ENCODE results near the gene REC8. TPM values are rescaled to one million over a fixed set of nuclear protein-coding genes. Genes with fewer than 3 reads are reported as not detected.
"Not testable (repeated sequence)": the region's sequence is repeated elsewhere in the genome, so short reads cannot be mapped to it uniquely, and the experiment has no call there.

Gene REC8
- total and polyA plus RNA-seq, 2 donors = 5.8 to 8.5 TPM

DNA sequence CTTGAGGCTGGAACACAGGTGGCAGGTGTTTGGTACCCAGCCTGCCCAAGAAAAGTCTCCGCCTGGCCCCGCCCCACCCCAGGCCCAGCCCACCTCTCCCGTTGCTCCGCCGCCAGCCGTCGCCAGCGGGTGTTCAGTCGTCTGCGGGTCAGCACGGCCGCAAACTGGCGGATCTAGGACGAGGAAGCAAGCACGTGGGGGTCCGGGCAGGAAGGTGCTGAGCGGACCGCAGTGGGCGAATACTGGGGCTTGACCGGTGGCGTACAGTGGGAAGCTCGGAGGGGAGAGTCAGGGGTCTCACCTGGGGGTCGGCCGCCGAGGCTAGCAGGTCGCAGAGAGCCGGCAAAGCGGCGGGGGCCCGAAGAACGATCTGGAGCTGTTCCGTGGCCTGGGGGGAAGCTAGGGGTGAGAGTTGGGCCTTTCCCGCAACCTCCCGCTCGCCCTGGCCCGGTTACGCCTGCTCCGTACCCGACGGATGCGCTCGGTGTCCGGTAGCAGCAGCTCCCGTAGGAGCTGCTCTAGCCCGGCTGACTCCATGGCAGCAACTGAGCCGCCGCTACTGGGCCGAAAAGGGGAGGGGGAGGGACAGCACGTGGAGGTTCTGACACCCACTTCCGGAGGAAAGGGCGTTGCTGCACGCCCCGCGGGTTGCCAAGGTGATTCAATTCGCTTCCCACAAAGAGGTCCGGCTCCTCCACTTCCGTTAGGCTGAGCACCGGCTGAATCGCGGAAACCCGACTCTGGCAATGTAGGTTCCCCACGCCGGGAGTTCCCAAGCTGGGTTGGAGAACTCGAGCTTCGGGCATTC, 16.6 kb downstream of the REC8 start, which contains the start of gene IPO4:
TSS of gene IPO4 (minus strand) at position 566 of the 808 bp plus-strand sequence. CDS start at position 537, 29 bp downstream.
- H3K27ac ChIP-seq (ENCODE audit: low read depth) = peak within 1 kb of the TSS; percentile 16
- peak within 1 kb of the TSS; percentile 62 for H3K4me3 ChIP-seq (ENCODE audit: low read depth, low read length)
- no peaks in the 10 kb centered on the region for H3K4me1 ChIP-seq (ENCODE audit: insufficient read depth)
- under 1% methylated on average over 65 of the region's 65 CpGs for WGBS
- DNase-seq (ENCODE audit: extremely low spot score) = peak; percentile 92
- no peaks in the 10 kb centered on the region for H3K36me3 ChIP-seq (ENCODE audit: insufficient read depth)

DNA sequence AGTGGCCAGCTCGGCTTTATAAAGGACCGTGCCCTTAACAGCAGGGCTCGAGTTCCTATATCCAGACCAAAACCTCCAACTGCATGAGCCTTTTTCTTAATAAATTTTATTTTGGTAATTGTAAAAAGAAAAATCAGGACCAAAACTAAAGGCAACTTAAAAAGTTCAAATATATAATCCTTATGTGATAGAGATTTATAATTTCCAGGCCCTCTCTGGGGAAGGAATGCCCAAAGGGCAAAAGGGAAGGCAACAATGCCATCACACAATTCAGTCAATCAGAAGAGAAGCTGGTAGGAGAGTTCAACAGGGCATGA, 17.1 kb downstream of the REC8 start:
- H3K27ac ChIP-seq (ENCODE audit: low read depth) = no peak overlapping the region
- no peaks in the 10 kb centered on the region for H3K4me1 ChIP-seq (ENCODE audit: insufficient read depth)

DNA sequence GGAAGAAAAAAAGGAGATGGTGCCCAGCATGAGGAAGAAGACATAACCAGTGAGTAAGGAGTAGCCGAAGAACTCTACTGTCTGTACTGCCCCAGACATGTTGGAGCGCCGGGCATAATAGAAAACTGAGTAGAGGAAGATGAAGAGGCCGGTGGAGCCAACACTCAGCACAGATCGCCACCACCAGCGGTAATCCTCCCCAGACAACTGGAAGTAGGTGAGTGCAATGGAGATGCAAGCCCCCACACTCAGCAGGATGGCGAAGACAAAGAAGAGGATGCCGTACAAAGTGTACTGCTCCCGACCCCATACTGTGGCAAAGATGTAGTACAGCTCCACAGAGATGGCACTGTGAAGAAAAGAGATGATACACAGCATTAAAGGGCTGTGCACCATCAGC, 17.6 kb downstream of the REC8 start:
- no peak overlapping the region for H3K4me3 ChIP-seq (ENCODE audit: low read depth, low read length)
- H3K36me3 ChIP-seq (ENCODE audit: insufficient read depth) = no peaks in the 10 kb centered on the region
- no peak for DNase-seq (ENCODE audit: extremely low spot score)
- H3K27ac ChIP-seq (ENCODE audit: low read depth) = no peak overlapping the region
- no peaks in the 10 kb centered on the region for H3K4me1 ChIP-seq (ENCODE audit: insufficient read depth)
- WGBS = 94% methylated on average over 9 of the region's 9 CpGs

More for the DNA sequence above, 17.1 kb downstream of the REC8 start:
- WGBS = 2% methylated on average over 3 of the region's 3 CpGs
- Histone ChIP-seq H3K36me3 (ENCODE audit: insufficient read depth) (no peaks in the 10 kb centered on the region), H3K4me3 (ENCODE audit: low read depth, low read length) (no peak overlapping the region)
- DNase-seq (ENCODE audit: extremely low spot score) = no peak

DNA sequence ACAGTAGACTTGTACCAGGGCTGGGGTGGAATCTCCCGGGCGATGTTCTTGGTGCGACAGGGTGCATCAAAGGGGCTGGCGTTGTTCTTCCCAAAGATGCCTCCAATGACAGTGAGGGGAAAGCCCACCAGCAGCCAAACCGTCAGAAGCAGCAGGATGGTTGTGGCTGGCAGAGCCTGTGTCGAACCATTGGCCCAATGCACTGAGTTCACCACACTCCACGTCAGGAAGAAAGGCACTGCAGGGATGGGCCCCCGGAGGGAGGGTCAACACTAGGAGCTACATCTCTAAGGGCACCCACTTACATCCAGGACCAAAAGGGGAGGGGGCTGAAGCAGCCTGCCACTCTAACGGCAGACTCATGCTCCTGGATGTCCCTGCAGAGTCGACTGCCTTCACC, 18.5 kb downstream of the REC8 start:
- 92% methylated on average over 10 of the region's 10 CpGs for WGBS
- DNase-seq (ENCODE audit: extremely low spot score) = no peak
- Histone ChIP-seq H3K27ac (ENCODE audit: low read depth) (no peak overlapping the region), H3K36me3 (ENCODE audit: insufficient read depth) (no peaks in the 10 kb centered on the region), H3K4me1 (ENCODE audit: insufficient read depth) (no peaks in the 10 kb centered on the region), H3K4me3 (ENCODE audit: low read depth, low read length) (no peak overlapping the region)

DNA sequence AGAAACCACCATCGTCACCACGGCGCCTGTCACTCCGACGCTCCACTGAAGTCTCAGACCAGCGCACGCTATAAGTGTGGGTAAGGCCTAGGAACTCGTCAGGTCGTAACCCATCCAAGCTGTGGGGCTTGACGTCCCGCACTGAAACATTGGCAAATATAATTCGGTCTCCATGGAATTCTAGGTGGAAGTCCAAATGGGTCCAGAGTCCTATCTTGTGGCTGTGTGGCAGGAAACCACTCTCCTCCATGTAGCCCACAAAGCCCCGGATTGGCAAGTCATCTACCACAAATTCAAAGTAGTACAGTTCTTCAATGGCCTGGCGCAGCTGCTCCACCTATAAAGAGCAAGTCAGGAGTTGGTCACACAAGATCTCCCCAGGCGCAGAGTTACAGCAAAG, 21.1 kb downstream of the REC8 start:
- DNase-seq (ENCODE audit: extremely low spot score) = no peak
- 97% methylated on average over 15 of the region's 15 CpGs for WGBS

DNA sequence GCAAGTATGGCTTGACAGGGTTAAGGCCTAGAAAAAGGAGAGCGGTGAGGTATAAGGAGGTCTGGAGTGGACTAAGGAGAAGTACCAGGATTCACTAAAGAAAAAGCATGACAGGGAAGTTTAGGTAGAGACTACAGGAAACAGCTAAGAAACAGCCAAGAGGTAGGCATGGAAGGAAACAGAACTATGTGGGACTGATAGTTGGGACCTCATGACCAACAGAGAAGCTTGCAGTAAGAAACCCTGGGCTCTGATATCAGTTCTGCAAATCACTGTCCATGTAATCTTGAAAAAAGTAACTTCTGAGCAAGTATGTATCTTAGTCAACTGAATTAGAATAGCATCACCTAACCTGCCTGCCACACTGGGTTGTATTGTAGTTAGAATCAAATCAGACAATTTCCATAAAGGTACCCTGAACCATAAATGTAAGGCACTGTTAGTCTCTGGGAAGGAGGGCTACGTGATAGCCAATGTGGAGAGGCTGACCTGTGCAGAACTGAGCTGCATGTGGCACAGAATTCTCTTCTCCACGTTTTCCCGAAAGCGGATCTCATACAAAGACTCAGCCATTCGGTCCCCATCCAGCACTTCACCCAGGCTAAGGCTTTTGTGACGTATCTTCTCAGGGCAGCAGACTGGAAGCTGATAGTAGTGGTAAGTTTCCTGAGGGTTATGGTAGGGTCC, 22.4 kb downstream of the REC8 start:
- 81% methylated on average over 7 of the region's 7 CpGs for WGBS
- no peaks in the 10 kb centered on the region for H3K36me3 ChIP-seq (ENCODE audit: insufficient read depth)
- H3K4me1 ChIP-seq (ENCODE audit: insufficient read depth) = peaks cover 1% of the 10 kb centered on the region
- H3K4me3 ChIP-seq (ENCODE audit: low read depth, low read length) = peak overlapping the region; percentile 67
- no peak overlapping the region for H3K27ac ChIP-seq (ENCODE audit: low read depth)
- DNase-seq (ENCODE audit: extremely low spot score) = no peak

More for the DNA sequence above, 21.1 kb downstream of the REC8 start:
- Histone ChIP-seq H3K27ac (ENCODE audit: low read depth) (no peak overlapping the region), H3K4me3 (ENCODE audit: low read depth, low read length) (no peak overlapping the region), H3K36me3 (ENCODE audit: insufficient read depth) (no peaks in the 10 kb centered on the region), H3K4me1 (ENCODE audit: insufficient read depth) (peaks cover 1% of the 10 kb centered on the region)

DNA sequence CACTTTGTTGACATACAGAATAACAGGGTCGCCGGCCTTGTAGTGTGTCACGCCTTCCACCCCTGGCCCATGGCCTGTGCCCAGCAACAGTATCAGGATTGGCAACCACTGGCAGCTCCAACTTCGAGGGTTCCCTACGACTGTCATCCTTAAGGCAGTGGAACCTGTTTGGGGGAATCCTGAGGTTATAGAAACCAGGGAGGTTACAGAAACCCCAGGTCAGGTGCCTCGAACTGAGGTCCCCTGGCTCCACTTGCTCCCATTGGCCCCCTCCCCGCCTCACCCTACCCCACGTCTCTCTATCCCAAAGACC, 22.9 kb downstream of the REC8 start:
- H3K36me3 ChIP-seq (ENCODE audit: insufficient read depth) = no peaks in the 10 kb centered on the region
- no peak for DNase-seq (ENCODE audit: extremely low spot score)
- 56% methylated on average over 8 of the region's 8 CpGs for WGBS

DNA sequence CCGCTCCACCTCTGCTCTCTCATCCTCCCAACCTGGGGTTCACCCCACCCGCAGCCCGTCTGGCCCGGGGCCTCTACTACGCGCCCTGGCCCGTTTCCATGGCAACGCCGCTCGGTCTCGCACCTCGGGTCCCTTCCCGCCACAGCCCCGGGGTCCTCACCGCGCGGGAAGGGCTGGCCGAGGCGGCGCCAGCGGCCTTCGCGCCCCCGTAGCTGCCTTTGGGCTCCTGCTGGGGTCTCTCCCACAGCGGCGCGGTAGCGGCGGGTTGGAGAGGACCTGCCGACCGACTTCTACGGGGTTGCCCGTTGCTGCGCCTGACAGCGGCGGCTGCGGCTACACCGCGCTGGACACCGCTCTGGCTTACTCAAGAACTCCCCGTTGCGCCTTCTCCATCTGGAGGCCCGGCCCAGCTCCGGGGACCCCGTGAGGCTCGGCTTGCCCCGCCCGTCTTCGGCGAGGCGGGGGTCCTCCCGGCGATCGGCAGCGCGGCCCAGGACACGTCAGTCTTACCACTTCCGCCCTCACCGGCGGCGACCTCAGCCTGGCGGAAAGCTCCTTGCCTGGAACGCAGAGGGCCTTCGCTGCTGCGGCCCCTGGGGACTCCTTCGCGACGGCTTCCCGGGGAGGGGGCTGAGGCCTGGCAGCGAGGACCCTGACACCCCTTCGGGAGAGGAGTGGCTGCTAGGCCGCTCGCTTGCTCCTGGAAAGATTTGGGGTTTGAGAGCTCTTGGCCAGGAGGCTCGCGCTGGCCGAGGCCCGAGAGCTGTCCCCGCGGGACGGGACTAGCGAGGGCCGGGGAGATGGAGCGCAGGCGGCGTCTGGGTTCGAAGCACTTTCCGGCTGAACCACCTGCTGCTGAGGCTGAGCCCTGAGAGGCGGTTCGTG, 23.5 kb downstream of the REC8 start, which contains the start of gene TM9SF1:
TSS of gene TM9SF1 (minus strand) at position 256 of the 885 bp plus-strand sequence. CDS start 422 bp downstream, outside the sequence.
- Histone ChIP-seq H3K27ac (ENCODE audit: low read depth) (peak within 1 kb of the TSS; percentile 94), H3K4me1 (ENCODE audit: insufficient read depth) (peaks cover 1% of the 10 kb centered on the region), H3K4me3 (ENCODE audit: low read depth, low read length) (peak within 1 kb of the TSS; percentile 67), H3K36me3 (ENCODE audit: insufficient read depth) (no peaks in the 10 kb centered on the region)
- peak; percentile 57 for DNase-seq (ENCODE audit: extremely low spot score)
- WGBS = under 1% methylated on average over 89 of the region's 89 CpGs

More for the DNA sequence above, 22.9 kb downstream of the REC8 start:
- H3K4me3 ChIP-seq (ENCODE audit: low read depth, low read length) = peak overlapping the region; percentile 67
- peaks cover 1% of the 10 kb centered on the region for H3K4me1 ChIP-seq (ENCODE audit: insufficient read depth)
- peak overlapping the region; percentile 94 for H3K27ac ChIP-seq (ENCODE audit: low read depth)

DNA sequence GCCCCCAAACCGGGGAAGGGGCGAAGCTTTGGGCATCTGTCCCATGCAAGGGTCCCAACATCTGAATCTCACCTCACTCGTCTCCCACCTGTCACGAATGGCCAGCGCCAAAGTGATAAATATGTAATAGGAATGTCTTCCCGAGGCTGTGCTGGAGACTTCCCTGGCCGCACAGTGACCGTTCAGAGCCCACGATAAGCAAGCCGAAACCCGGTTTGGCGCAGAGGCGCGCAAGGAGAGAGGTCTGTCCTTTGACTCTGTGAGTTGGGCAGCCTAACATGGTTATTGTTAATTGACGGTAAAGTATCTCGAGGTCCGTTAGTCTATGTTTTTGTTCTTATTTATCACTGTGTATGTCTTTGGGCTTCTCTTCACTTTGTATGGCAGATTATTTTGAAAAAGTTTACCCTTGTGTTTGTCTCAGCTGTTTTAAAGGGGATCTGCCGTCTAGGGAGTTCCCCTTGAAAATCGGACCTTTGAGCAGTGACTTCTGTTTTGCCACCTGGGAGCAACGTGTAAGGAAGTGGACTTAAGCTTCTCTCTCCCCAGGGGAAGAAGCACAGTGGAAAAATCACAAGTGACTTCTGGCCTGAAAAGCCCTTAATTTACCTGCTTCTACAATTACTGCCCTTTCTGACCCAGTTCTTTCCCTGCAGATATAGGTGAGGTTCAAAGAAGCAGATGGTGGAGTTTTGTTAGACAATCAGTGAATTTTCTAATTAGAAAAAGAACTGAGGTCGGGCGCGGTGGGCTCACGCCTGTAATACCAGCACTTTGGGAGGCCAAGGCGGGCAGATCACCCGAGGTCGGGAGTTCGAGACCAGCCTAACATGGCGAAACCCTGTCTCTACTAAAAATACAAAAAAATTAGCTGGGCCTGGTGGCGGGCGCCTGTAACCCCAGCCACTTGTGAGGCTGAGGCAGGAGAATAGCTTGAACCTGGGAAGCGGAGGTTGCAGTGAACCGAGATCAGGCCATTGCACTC, 24.5 kb downstream of the REC8 start:
- DNase-seq (ENCODE audit: extremely low spot score) = no peak
- Histone ChIP-seq H3K36me3 (ENCODE audit: insufficient read depth) (peaks cover under 1% of the 10 kb centered on the region), H3K4me1 (ENCODE audit: insufficient read depth) (peaks cover 1% of the 10 kb centered on the region), H3K27ac (ENCODE audit: low read depth) (peak overlapping the region; percentile 94), H3K4me3 (ENCODE audit: low read depth, low read length) (peak overlapping the region; percentile 67)
- WGBS = 36% methylated on average over 33 of the region's 33 CpGs

DNA sequence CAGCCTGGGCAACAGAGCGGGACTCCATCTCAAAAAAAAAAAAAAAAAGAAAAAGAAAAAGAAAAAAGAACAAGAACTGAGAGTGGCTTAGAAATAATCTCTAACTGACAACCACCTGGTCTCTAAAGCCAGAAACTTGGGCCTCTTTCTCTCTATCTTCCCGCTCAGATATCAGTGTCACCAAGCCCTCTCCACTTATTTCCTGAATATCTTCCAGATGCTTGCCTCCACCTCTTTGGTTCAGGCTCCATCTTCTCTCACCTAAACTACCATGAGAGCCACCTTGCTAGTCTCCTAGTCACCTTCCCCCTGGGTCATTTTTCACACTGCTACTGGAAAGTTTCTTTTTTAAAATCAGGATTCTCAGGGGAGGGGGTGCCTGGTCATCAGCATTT, 25.2 kb downstream of the REC8 start:
- Histone ChIP-seq H3K36me3 (ENCODE audit: insufficient read depth) (peaks cover 2% of the 10 kb centered on the region), H3K4me3 (ENCODE audit: low read depth, low read length) (no peak overlapping the region), H3K27ac (ENCODE audit: low read depth) (no peak overlapping the region), H3K4me1 (ENCODE audit: insufficient read depth) (peaks cover 1% of the 10 kb centered on the region)
- WGBS = 97% methylated on average over 2 of the region's 2 CpGs
- DNase-seq (ENCODE audit: extremely low spot score) = no peak

DNA sequence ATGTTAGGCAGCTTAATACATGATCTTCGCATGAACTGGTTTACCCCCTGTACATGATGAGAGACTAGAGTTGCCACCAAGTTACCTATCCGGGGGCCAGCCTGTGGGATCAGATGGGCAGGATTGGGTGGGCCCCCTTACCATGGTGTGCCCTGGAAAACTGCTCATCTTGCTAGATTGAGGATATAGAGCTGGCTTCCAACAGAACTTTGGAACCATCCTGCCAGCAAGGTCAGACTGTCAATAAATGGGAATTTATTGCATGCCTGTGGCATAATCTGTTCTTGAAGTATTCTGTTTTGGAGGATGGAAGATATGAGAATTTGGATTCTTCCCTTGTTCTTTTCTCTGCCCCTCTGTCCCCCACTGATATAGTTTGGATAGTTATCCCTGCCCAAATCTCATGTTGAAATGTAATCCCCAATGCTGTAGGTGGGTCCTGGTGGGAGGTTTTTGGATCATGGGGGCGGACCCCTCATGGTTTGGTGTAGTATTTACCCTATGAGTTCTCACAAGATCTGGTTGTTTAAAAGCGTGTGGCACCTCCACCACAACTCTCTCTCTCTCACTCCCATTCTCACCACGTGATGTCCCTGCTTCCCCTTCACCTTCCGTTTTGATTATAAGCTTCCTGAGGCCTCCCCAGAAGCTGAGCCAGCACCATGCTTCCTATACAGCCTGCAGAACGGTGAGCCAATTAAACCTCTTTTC, 27.1 kb downstream of the REC8 start:
- no peak for DNase-seq (ENCODE audit: extremely low spot score)
- WGBS = 82% methylated on average over 7 of the region's 7 CpGs
- Histone ChIP-seq H3K27ac (ENCODE audit: low read depth) (no peak overlapping the region), H3K4me3 (ENCODE audit: low read depth, low read length) (no peak overlapping the region), H3K4me1 (ENCODE audit: insufficient read depth) (peaks cover 1% of the 10 kb centered on the region), H3K36me3 (ENCODE audit: insufficient read depth) (peaks cover 2% of the 10 kb centered on the region)

DNA sequence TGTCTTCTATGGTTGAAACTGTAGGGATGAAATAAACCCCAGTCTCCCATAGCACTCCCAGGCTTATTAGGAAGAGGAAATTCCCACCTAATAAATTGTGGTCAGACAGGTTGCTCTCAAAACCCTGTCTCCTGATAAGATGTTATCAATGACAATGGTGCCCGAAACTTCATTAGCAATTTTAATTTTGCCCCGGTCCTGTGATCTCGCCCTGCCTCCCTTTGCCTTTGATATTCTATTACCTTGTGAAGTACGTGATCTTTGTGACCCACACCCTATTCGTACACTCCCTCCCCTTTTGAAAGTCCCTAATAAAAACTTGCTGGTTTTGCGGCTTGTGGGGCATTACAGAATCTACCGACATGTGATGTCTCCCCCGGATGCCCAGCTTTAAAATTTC, 30.7 kb downstream of the REC8 start:
- not testable (repeated sequence) for H3K4me3 ChIP-seq (ENCODE audit: low read depth, low read length); H3K4me1 ChIP-seq (ENCODE audit: insufficient read depth); H3K36me3 ChIP-seq (ENCODE audit: insufficient read depth); DNase-seq (ENCODE audit: extremely low spot score); H3K27ac ChIP-seq (ENCODE audit: low read depth)
- 81% methylated on average over 8 of the region's 8 CpGs for WGBS
